Measurements from ENCODE around the gene PARN.

- TF ChIP-seq CTCF (IDR thresholded peaks at IDR 0.05) (no peak), POLR2A (IDR thresholded peaks at IDR 0.05) (no peak), POLR2AphosphoS5 (IDR thresholded peaks at IDR 0.05) (no peak)
Measured at GRCh38 chr16:14470788-14471187, 159.3 kb downstream of the PARN start.

Measured in prostate gland (tissue), 2 donors.